DOHH2 (cell line): ENCODE results near the gene SRSF12.

Experiments used
- H3F3A ChIP-seq: fragments of 200-600 bp; sonication (generic), shearing (Covaris generic); 2 replicates; pipeline ENCODE4 v1.6.0; 2016; ENCODE audit warnings: antibody characterized with exemption, mild to moderate bottlenecking; ENCODE audit not compliant: control insufficient read depth, insufficient read depth
- H3K27ac ChIP-seq: fragments of 200-600 bp; sonication (generic); 2 replicates; pipeline ENCODE4 v1.5.1; 2014; ENCODE audit warnings: low read depth, mild to moderate bottlenecking, low read length, moderate library complexity
- H3K27me3 ChIP-seq: fragments of 200-600 bp; sonication (generic); 2 replicates; pipeline ENCODE4 v1.6.1; 2014; ENCODE audit warnings: mild to moderate bottlenecking, low read length, mixed read lengths; ENCODE audit not compliant: control insufficient read depth
- H3K36me3 ChIP-seq: fragments of 200-600 bp; sonication (generic); 2 replicates; pipeline ENCODE4 v1.6.1; 2014; ENCODE audit warnings: mild to moderate bottlenecking, low read length, moderate library complexity, mixed read lengths; ENCODE audit not compliant: control insufficient read depth
- H3K4me1 ChIP-seq: fragments of 200-600 bp; sonication (generic); 2 replicates; pipeline ENCODE4 v1.6.1; 2014; ENCODE audit warnings: mild to moderate bottlenecking, low read length, mixed read lengths; ENCODE audit not compliant: control insufficient read depth
- H3K4me2 ChIP-seq: fragments of 200-600 bp; sonication (generic); 2 replicates; pipeline ENCODE4 v1.6.0; 2014; ENCODE audit warnings: mild to moderate bottlenecking, low read length, moderate library complexity
- H3K4me3 ChIP-seq: fragments of 200-600 bp; sonication (generic); 2 replicates; pipeline ENCODE4 v1.5.1; 2014; ENCODE audit warnings: mild to moderate bottlenecking, low read length, mixed read lengths
- H3K79me2 ChIP-seq: fragments of 200-600 bp; sonication (generic); 2 replicates; pipeline ENCODE4 v1.6.1; 2014; ENCODE audit warnings: mild to moderate bottlenecking, low read length, mixed read lengths; ENCODE audit not compliant: control insufficient read depth
- H3K9me2 ChIP-seq: fragments of 200-600 bp; sonication (generic); replicated peaks from 2 replicates; pipeline ENCODE4 v1.6.1; 2014; ENCODE audit warnings: mild to moderate bottlenecking, low read length, mixed read lengths; ENCODE audit not compliant: control insufficient read depth
- H3K9me3 ChIP-seq: fragments of 200-600 bp; sonication (generic); 2 replicates; pipeline ENCODE4 v1.6.1; 2014; ENCODE audit warnings: antibody characterized with exemption, low read length, mixed read lengths; ENCODE audit not compliant: control insufficient read depth, insufficient read depth
- H4K20me1 ChIP-seq: fragments of 200-600 bp; sonication (generic); 2 replicates; pipeline ENCODE4 v1.6.0; 2014; ENCODE audit warnings: low read depth, mild to moderate bottlenecking, antibody characterized with exemption, low read length, moderate library complexity; ENCODE audit not compliant: control insufficient read depth, insufficient read depth
- EZH2phosphoT487 ChIP-seq: fragments of 200-600 bp; sonication (generic); IDR thresholded peaks from 2 replicates; pipeline ENCODE4 v1.6.1; 2017; ENCODE audit warnings: borderline replicate concordance, mild to moderate bottlenecking, antibody characterized with exemption, low read length, moderate library complexity, mixed read lengths
- TF ChIP-seq, protein P1 (sequence below): fragments of 200-600 bp; sonication (generic); IDR thresholded peaks from one replicate; pipeline ENCODE4 v1.5.1; 2014; ENCODE audit warnings: antibody characterized with exemption, mild to moderate bottlenecking, low read depth, low read length; ENCODE audit not compliant: poor library complexity, severe bottlenecking

Gene SRSF12

DNA sequence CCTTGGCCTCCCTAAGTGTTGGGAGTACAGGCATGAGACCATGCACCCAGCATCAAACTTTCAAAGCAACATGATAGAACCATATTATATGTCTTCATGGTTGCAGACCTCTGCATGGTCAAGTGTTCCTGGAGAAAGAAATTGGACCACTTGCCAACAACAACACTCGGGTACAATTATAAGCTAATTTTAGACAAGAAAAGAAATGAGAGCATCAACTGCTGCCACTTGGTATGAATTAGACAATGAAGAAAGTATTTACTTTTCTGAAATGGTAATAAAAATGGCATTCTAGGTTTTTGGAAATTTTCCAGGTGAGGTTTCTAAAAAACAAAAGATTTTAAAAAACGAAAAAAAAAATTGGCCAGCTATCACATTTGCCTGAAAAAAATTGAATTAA lies 20.3 kb upstream of the SRSF12 start:
- Histone ChIP-seq H3K4me1 (peaks cover 6% of the 10 kb centered on the region), H4K20me1 (no peaks in the 10 kb centered on the region), H3K27me3 (no peaks in the 10 kb centered on the region), H3K27ac (no peak overlapping the region), H3K36me3 (no peaks in the 10 kb centered on the region), H3F3A (no peaks in the 10 kb centered on the region), H3K4me2 (no peak overlapping the region), H3K9me2 (no peaks in the 10 kb centered on the region), H3K9me3 (no peaks in the 10 kb centered on the region), H3K79me2 (no peaks in the 10 kb centered on the region), H3K4me3 (no peak overlapping the region)
- no peak for TF ChIP-seq EZH2phosphoT487
- TF ChIP-seq, protein P1, sequence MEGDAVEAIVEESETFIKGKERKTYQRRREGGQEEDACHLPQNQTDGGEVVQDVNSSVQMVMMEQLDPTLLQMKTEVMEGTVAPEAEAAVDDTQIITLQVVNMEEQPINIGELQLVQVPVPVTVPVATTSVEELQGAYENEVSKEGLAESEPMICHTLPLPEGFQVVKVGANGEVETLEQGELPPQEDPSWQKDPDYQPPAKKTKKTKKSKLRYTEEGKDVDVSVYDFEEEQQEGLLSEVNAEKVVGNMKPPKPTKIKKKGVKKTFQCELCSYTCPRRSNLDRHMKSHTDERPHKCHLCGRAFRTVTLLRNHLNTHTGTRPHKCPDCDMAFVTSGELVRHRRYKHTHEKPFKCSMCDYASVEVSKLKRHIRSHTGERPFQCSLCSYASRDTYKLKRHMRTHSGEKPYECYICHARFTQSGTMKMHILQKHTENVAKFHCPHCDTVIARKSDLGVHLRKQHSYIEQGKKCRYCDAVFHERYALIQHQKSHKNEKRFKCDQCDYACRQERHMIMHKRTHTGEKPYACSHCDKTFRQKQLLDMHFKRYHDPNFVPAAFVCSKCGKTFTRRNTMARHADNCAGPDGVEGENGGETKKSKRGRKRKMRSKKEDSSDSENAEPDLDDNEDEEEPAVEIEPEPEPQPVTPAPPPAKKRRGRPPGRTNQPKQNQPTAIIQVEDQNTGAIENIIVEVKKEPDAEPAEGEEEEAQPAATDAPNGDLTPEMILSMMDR = no peak

GRCh38 chr6:89134723-89135122 lies 16.9 kb upstream of the SRSF12 start:
- Histone ChIP-seq H4K20me1 (no peaks in the 10 kb centered on the region), H3K36me3 (no peaks in the 10 kb centered on the region), H3K27me3 (no peaks in the 10 kb centered on the region), H3F3A (no peaks in the 10 kb centered on the region), H3K27ac (no peak overlapping the region), H3K4me3 (no peak overlapping the region), H3K4me1 (peaks cover 6% of the 10 kb centered on the region), H3K9me3 (no peaks in the 10 kb centered on the region), H3K9me2 (no peaks in the 10 kb centered on the region), H3K4me2 (no peak overlapping the region), H3K79me2 (no peaks in the 10 kb centered on the region)
- TF ChIP-seq, protein P1 = no peak
- TF ChIP-seq EZH2phosphoT487 = no peak

- H3K27me3 ChIP-seq = no peaks in the 10 kb centered on the region
- H3K9me3 ChIP-seq = no peaks in the 10 kb centered on the region
- H3K79me2 ChIP-seq = no peaks in the 10 kb centered on the region
- TF ChIP-seq EZH2phosphoT487 = no peak
- TF ChIP-seq, protein P1 = no peak
- no peaks in the 10 kb centered on the region for H3K9me2 ChIP-seq
- H3K4me3 ChIP-seq = no peak overlapping the region
- no peaks in the 10 kb centered on the region for H3K36me3 ChIP-seq
- H3F3A ChIP-seq = no peaks in the 10 kb centered on the region
- no peaks in the 10 kb centered on the region for H4K20me1 ChIP-seq
- peaks cover 6% of the 10 kb centered on the region for H3K4me1 ChIP-seq
- no peak overlapping the region for H3K27ac ChIP-seq
- H3K4me2 ChIP-seq = no peak overlapping the region
These were observed 16.1 kb upstream of the SRSF12 start for GRCh38 chr6:89133981-89134380.

DNA sequence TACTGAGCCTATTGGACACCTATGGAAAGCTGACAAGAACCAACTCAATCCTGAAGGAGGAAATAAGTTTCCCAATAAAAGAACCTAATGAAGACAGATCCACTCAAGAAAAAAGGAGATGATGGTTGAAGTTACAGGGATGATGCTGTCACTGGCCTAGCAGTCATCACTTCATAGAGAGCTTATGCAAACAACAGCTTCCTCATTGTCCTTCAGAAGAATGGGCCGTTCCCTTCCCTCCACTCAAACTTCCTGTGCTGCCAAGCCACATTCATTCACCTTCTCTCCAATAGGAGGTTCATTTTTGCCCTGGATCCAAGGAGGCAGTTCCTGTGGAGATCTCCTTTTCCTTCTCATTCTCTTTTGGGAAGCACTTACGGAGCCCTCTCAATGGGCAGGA lies 14.2 kb upstream of the SRSF12 start:
- TF ChIP-seq, protein P1 = no peak
- TF ChIP-seq EZH2phosphoT487 = no peak
- H3K9me2 ChIP-seq = no peaks in the 10 kb centered on the region
- H3K27me3 ChIP-seq = no peaks in the 10 kb centered on the region
- no peak overlapping the region for H3K27ac ChIP-seq
- no peak overlapping the region for H3K4me3 ChIP-seq
- no peaks in the 10 kb centered on the region for H3K36me3 ChIP-seq
- H3F3A ChIP-seq = no peaks in the 10 kb centered on the region
- H4K20me1 ChIP-seq = no peaks in the 10 kb centered on the region
- H3K79me2 ChIP-seq = no peaks in the 10 kb centered on the region
- H3K9me3 ChIP-seq = no peaks in the 10 kb centered on the region
- no peak overlapping the region for H3K4me2 ChIP-seq
- no peaks in the 10 kb centered on the region for H3K4me1 ChIP-seq
